Calu3 (cell line): ENCODE measurements around the gene FRY. TPM values are rescaled to one million over a fixed set of nuclear protein-coding genes. Genes with fewer than 3 reads are reported as not detected.

Experiments used
- BruUV-seq: library from RNA; stranded (reverse); fragments of 400-500 nt; replicated peaks from 2 replicates; lab custom pipeline; 2021; lab: Mats Ljungman, UMichigan
- CTCF ChIA-PET: fragments of 300-600 bp; sonication (Branson Sonifier 250); formaldehyde crosslinking; loops from one replicate; lab custom pipeline; 2022; ENCODE audit warnings: antibody characterized with exemption; lab: Charles Lee
- DNase-seq: peaks from one replicate; pipeline ENCODE4 v3.0.0; 2022
- H3K27ac Mint-ChIP-seq: one replicate; pipeline ENCODE4 v1.8.0; 2022; ENCODE audit warnings: mixed read lengths; ENCODE audit not compliant: unreplicated experiment
- H3K27me3 Mint-ChIP-seq: one replicate; pipeline ENCODE4 v1.8.0; 2022; ENCODE audit warnings: mixed read lengths; ENCODE audit not compliant: unreplicated experiment
- H3K36me3 Mint-ChIP-seq: one replicate; pipeline ENCODE4 v1.8.0; 2022; ENCODE audit warnings: mild to moderate bottlenecking, moderate library complexity, mixed read lengths; ENCODE audit not compliant: insufficient read depth, unreplicated experiment
- H3K4me1 Mint-ChIP-seq: one replicate; pipeline ENCODE4 v1.8.0; 2022; ENCODE audit warnings: mild to moderate bottlenecking, low read depth, mixed read lengths; ENCODE audit not compliant: unreplicated experiment
- H3K4me3 Mint-ChIP-seq: one replicate; pipeline ENCODE4 v1.8.0; 2022; ENCODE audit warnings: mild to moderate bottlenecking, low read depth, moderate library complexity, mixed read lengths; ENCODE audit not compliant: unreplicated experiment
- H3K9me3 Mint-ChIP-seq: one replicate; pipeline ENCODE4 v1.8.0; 2022; ENCODE audit warnings: low read depth, mixed read lengths; ENCODE audit not compliant: unreplicated experiment
- intact Hi-C: fragments of 100-400 bp; cut with micrococcal nuclease; formaldehyde crosslinking; loops from one replicate; pipeline ENCODE4 v1.10.0; 2022; ENCODE audit not compliant: unreplicated experiment
- total RNA-seq: library from RNA; stranded (reverse); gene quantifications from 2 replicates; pipeline ENCODE4 v1.2.3, GENCODE V29; 2022
- TF ChIP-seq, protein P1 (sequence below): fragments of 200-600 bp; IDR thresholded peaks from one replicate; pipeline ENCODE4 v1.8.0; 2022; ENCODE audit warnings: antibody characterized with exemption; ENCODE audit not compliant: unreplicated experiment

The FRY gene
- total RNA-seq, 1 experiment from 2014 or later = 6.2 TPM

DNA sequence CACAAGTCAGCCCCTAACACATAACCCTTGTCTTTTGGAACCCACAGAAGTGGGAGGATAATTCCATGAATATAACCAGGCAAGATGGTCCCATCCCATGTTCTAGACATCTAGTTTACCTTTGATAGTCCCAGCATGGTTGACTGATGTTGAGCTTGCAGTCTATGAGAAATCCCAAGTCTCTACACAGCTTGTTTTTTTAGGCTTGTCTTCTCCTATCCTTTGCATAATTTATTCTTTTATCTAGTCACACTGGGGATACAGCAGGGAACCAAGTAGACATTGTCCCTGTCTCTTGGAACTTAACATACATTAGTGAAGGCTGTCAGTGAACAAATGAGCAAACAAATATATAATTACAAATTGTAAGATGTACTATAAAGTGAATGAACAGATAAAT lies 19.6 kb upstream of the FRY start:
- intact Hi-C loops = no loop called here
- TF ChIP-seq, protein P1, sequence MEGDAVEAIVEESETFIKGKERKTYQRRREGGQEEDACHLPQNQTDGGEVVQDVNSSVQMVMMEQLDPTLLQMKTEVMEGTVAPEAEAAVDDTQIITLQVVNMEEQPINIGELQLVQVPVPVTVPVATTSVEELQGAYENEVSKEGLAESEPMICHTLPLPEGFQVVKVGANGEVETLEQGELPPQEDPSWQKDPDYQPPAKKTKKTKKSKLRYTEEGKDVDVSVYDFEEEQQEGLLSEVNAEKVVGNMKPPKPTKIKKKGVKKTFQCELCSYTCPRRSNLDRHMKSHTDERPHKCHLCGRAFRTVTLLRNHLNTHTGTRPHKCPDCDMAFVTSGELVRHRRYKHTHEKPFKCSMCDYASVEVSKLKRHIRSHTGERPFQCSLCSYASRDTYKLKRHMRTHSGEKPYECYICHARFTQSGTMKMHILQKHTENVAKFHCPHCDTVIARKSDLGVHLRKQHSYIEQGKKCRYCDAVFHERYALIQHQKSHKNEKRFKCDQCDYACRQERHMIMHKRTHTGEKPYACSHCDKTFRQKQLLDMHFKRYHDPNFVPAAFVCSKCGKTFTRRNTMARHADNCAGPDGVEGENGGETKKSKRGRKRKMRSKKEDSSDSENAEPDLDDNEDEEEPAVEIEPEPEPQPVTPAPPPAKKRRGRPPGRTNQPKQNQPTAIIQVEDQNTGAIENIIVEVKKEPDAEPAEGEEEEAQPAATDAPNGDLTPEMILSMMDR = no peak
- no peaks in the 10 kb centered on the region for H3K36me3 Mint-ChIP-seq
- no peaks in the 10 kb centered on the region for H3K9me3 Mint-ChIP-seq
- H3K27me3 Mint-ChIP-seq = no peaks in the 10 kb centered on the region
- H3K4me1 Mint-ChIP-seq = no peaks in the 10 kb centered on the region
- no TSS peak for BruUV-seq
- H3K4me3 Mint-ChIP-seq = no peak overlapping the region
- CTCF ChIA-PET = no interaction called here
- no peak for DNase-seq
- no peak overlapping the region for H3K27ac Mint-ChIP-seq

DNA sequence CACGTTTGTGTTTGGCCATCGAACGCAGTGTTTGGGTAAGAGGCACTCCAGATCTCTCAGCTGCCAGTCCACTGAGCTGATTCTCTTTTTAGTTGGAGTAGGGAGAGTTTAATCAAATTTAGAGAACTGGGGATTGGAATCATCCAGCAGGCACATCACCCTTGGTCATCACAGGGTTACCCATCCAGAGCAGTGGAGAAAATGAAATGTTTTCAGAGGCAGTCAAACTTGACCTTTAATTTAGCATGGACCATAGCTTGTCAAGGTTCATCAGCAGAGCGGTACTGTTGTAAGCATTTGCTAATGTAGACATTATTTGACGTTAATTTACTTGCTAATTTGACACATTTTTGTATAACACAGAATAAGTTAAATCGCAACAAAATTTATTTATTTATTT lies 18.4 kb upstream of the FRY start:
- DNase-seq = no peak
- CTCF ChIA-PET = no interaction called here
- no TSS peak for BruUV-seq

DNA sequence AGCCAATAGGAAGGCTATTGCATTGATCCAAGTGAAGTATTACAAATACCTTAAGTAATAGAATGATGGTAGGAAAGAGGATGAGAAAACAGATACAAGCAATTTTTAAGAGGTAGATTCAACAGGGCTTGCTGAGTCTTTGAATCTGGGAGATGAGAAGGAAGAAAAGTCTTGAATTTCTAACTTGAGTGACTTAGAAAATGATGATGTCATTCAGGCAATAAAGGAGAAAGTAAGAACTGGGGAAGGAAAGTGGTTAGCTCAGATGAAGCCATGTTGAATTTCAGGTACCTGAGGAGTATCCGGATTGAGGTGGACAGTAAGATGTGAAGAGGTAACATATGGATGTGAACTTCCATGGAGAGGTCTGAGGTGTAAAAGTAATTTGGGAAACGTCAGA lies 15.5 kb upstream of the FRY start:
- TF ChIP-seq, protein P1 = no peak
- CTCF ChIA-PET = no interaction called here
- intact Hi-C loops = no loop called here
- Mint-ChIP-seq H3K36me3 (no peaks in the 10 kb centered on the region), H3K27me3 (no peaks in the 10 kb centered on the region), H3K27ac (no peak overlapping the region), H3K4me1 (no peaks in the 10 kb centered on the region), H3K9me3 (no peaks in the 10 kb centered on the region), H3K4me3 (no peak overlapping the region)
- no peak for DNase-seq
- no TSS peak for BruUV-seq

More for the DNA sequence above, 18.4 kb upstream of the FRY start:
- no peak overlapping the region for H3K27ac Mint-ChIP-seq
- H3K4me1 Mint-ChIP-seq = no peaks in the 10 kb centered on the region
- TF ChIP-seq, protein P1 = no peak
- intact Hi-C loops = no loop called here
- H3K27me3 Mint-ChIP-seq = no peaks in the 10 kb centered on the region
- no peaks in the 10 kb centered on the region for H3K36me3 Mint-ChIP-seq
- H3K9me3 Mint-ChIP-seq = no peaks in the 10 kb centered on the region
- H3K4me3 Mint-ChIP-seq = no peak overlapping the region

DNA sequence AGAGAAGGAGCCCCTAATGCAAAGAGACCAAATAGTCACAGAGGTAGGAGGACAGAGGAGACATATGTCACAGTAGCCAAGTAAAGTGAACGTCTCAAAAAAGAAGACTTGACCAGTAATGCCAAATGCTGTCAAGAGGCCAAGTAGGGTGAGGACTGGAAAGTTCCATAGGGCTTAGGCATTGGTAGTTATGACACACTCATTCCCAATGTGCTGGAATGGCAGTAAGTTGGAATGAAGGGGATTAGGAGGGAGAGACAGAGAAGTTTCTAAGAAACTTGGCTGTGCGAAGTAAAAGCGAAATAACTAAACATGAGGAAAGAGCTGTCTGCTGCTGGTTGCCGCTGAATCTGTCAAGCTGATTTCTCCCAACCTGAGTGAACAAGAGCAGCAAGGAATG lies 14.9 kb upstream of the FRY start:
- BruUV-seq = no TSS peak
- no peaks in the 10 kb centered on the region for H3K4me1 Mint-ChIP-seq
- H3K9me3 Mint-ChIP-seq = no peaks in the 10 kb centered on the region
- CTCF ChIA-PET = no interaction called here
- H3K27ac Mint-ChIP-seq = no peak overlapping the region
- intact Hi-C loops = no loop called here
- no peaks in the 10 kb centered on the region for H3K36me3 Mint-ChIP-seq
- no peak for DNase-seq
- no peaks in the 10 kb centered on the region for H3K27me3 Mint-ChIP-seq
- no peak overlapping the region for H3K4me3 Mint-ChIP-seq
- TF ChIP-seq, protein P1 = no peak
